Thoracic aorta (tissue), 2 donors: ENCODE measurements around the gene EMSY. TPM values are rescaled to one million over a fixed set of nuclear protein-coding genes. Genes with fewer than 3 reads are reported as not detected.

ENCODE experiments used
- ATAC-seq: fragments of 150-250 bp; one replicate; pipeline ENCODE4 v1.8.0; 2017; ENCODE audit warnings: low read depth; ENCODE audit not compliant: insufficient number of reproducible peaks, low FRiP score
- DNase-seq: peaks from one replicate; pipeline ENCODE4 v3.0.0-alpha.2; 2020; ENCODE audit warnings: low spot score
- H3K27ac ChIP-seq, 2 donors: fragments of 200-600 bp; sonication (generic); 1 replicate in 1 of 2; 2 replicates in 1 of 2; pipeline ENCODE4 v1.5.1; 2016; ENCODE audit warnings: mild to moderate bottlenecking in 2 of 2, moderate library complexity in 2 of 2
- H3K27me3 ChIP-seq: fragments of 200-600 bp; sonication (generic); replicated peaks from 2 replicates; pipeline ENCODE4 v1.6.0; 2016; ENCODE audit warnings: mild to moderate bottlenecking; ENCODE audit not compliant: insufficient read depth
- H3K36me3 ChIP-seq: fragments of 200-600 bp; sonication (generic); one replicate; pipeline ENCODE4 v1.5.1; 2016
- H3K4me1 ChIP-seq, 2 donors: fragments of 200-600 bp; sonication (generic); 1 replicate in 1 of 2; 2 replicates in 1 of 2; pipeline versions ENCODE4 v1.5.1 to v1.6.0; 2016; ENCODE audit warnings: low read depth in 2 of 2, mild to moderate bottlenecking in 1 of 2; ENCODE audit not compliant: control insufficient read depth in 1 of 2
- H3K4me3 ChIP-seq: fragments of 200-600 bp; sonication (generic); 2 replicates; pipeline ENCODE4 v1.5.1; 2016; ENCODE audit warnings: mild to moderate bottlenecking
- H3K9me3 ChIP-seq: fragments of 200-600 bp; sonication (generic); 2 replicates; pipeline ENCODE4 v1.5.1; 2016
- total RNA-seq, 2 donors: library from RNA; depleted of rRNA; stranded (reverse); fragments of >200 nt; gene quantifications; one replicate each; pipeline versions ENCODE4 v1.1.0 to v1.2.3, GENCODE V29; 2016
- TF ChIP-seq, protein P1 (sequence below): fragments of 200-600 bp; sonication (generic); IDR thresholded peaks from one replicate; pipeline ENCODE4 v1.5.1; 2019; ENCODE audit warnings: antibody characterized with exemption

The EMSY gene
- total RNA-seq, 2 donors from 2014 or later, result 53.5 to 73.2 TPM

GRCh38 chr11:76513654-76514034, 68.8 kb downstream of the EMSY start:
- Histone ChIP-seq H3K27ac (no peak overlapping the region), H3K4me3 (no peak overlapping the region), H3K4me1 (peaks cover 15 to 27% of the 10 kb centered on the region in 2 donors), H3K9me3 (no peaks in the 10 kb centered on the region), H3K27me3 (no peaks in the 10 kb centered on the region), H3K36me3 (no peaks in the 10 kb centered on the region)
- ATAC-seq (no peak), DNase-seq (no peak)
- TF ChIP-seq, protein P1, sequence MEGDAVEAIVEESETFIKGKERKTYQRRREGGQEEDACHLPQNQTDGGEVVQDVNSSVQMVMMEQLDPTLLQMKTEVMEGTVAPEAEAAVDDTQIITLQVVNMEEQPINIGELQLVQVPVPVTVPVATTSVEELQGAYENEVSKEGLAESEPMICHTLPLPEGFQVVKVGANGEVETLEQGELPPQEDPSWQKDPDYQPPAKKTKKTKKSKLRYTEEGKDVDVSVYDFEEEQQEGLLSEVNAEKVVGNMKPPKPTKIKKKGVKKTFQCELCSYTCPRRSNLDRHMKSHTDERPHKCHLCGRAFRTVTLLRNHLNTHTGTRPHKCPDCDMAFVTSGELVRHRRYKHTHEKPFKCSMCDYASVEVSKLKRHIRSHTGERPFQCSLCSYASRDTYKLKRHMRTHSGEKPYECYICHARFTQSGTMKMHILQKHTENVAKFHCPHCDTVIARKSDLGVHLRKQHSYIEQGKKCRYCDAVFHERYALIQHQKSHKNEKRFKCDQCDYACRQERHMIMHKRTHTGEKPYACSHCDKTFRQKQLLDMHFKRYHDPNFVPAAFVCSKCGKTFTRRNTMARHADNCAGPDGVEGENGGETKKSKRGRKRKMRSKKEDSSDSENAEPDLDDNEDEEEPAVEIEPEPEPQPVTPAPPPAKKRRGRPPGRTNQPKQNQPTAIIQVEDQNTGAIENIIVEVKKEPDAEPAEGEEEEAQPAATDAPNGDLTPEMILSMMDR, result no peak

DNA sequence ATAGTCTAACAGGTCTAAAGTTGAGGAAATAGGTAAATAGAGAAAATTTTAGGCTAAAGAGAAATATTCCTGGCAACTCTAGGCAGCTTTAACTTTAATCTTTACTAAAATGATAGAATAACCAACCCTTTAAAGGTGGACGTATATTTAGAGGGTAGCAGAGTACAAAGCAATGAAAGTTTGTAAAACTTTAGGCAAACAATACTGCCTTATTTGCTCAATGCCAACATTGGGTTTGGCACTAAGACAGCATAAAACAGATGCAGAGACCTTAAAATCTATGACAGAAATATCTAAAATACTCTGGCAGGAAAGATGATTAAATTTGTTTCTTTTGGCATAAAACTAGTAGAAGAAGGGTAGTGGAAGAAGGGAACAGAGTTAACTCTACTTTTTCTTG, 70.7 kb downstream of the EMSY start:
- no peak overlapping the region for H3K4me3 ChIP-seq
- TF ChIP-seq, protein P1, result no peak
- ATAC-seq (no peak), DNase-seq (no peak)
- no peaks in the 10 kb centered on the region for H3K36me3 ChIP-seq
- no peak overlapping the region for H3K27ac ChIP-seq
- H3K4me1 ChIP-seq, result peaks cover 12 to 23% of the 10 kb centered on the region in 2 donors
- no peaks in the 10 kb centered on the region for H3K27me3 ChIP-seq
- H3K9me3 ChIP-seq, result no peaks in the 10 kb centered on the region

DNA sequence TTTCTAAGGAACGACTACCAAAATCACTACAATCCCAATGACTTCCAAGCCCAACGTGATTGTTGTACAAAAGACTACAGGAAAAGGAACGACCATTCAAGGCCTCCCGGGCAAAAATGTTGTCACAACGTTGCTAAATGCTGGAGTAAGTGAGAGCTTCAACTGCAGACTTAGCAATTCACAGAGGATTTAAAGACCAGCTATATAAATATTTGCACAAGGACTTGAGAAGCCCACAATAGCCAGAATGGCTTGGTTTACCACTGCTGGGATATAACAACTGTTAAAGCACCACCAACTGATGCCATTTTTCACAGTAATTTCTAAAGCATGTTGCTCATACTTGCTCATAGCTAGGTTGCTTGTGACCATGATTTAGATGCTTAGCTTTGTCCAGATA, 78.3 kb downstream of the EMSY start:
- ATAC-seq, result no peak
- H3K4me1 ChIP-seq, result peaks cover 5 to 12% of the 10 kb centered on the region in 2 donors
- H3K9me3 ChIP-seq, result no peaks in the 10 kb centered on the region
- H3K4me3 ChIP-seq, result no peak overlapping the region
- H3K27me3 ChIP-seq, result no peaks in the 10 kb centered on the region
- no peaks in the 10 kb centered on the region for H3K36me3 ChIP-seq
- no peak overlapping the region for H3K27ac ChIP-seq
- no peak for DNase-seq
- TF ChIP-seq, protein P1, result no peak

GRCh38 chr11:76523786-76524436, 79.1 kb downstream of the EMSY start:
- ATAC-seq, result no peak
- Histone ChIP-seq H3K36me3 (peaks cover 4% of the 10 kb centered on the region), H3K4me3 (no peak overlapping the region), H3K27ac (no peak overlapping the region), H3K9me3 (no peaks in the 10 kb centered on the region), H3K27me3 (no peaks in the 10 kb centered on the region), H3K4me1 (peaks cover 5 to 12% of the 10 kb centered on the region in 2 donors)
- DNase-seq, result no peak
- TF ChIP-seq, protein P1, result no peak

DNA sequence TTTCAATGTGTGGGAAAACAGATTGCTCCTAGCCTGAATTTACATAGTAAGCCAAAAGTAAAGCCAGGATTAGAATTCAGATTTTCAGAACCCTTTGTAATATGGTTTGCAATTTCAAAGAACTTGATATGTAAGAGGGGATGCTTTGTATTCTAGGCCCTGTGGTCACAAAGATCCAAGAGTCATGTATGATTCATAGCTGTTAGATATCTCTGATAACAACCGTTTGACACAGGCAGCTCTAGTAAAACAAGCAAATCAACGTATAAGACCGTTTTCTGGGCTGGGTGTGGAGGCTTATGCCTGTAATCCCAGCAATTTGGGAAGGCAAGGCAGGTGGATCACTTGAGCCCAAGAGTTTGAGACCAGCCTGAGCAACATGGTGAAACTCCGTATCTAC, 79.6 kb downstream of the EMSY start:
- TF ChIP-seq, protein P1, result no peak
- Histone ChIP-seq H3K36me3 (peaks cover 4% of the 10 kb centered on the region), H3K27ac (no peak overlapping the region), H3K27me3 (no peaks in the 10 kb centered on the region), H3K9me3 (no peaks in the 10 kb centered on the region), H3K4me1 (peaks cover 5 to 12% of the 10 kb centered on the region in 2 donors), H3K4me3 (no peak overlapping the region)
- ATAC-seq (no peak), DNase-seq (no peak)
